BJ (cell line): Measurements from ENCODE around the gene CHRNB2. TPM values are rescaled to one million over a fixed set of nuclear protein-coding genes. Genes with fewer than 3 reads are reported as not detected.

ENCODE experiments used
- CTCF ChIA-PET: fragments of 350-600 bp; formaldehyde crosslinking; extraction: SDS; loops from one replicate; lab custom pipeline; 2021; ENCODE audit warnings: antibody characterized with exemption, inconsistent platforms; lab: Yijun Ruan, JAX
- POLR2A ChIA-PET: fragments of 300-600 bp; sonication (Branson Sonifier 250); formaldehyde crosslinking; extraction: SDS; loops from one replicate; lab custom pipeline; 2021; ENCODE audit warnings: antibody characterized with exemption; lab: Charles Lee
- DNase-seq: peaks from one replicate; pipeline ENCODE4 v3.0.0-alpha.2; 2011; ENCODE audit warnings: low read depth
- H3K27me3 ChIP-seq: 2 replicates; pipeline ENCODE4 v1.6.0; 2011; ENCODE audit warnings: low read length; ENCODE audit not compliant: control insufficient read depth, insufficient read depth
- H3K36me3 ChIP-seq: 2 replicates; pipeline ENCODE4 v1.5.1; 2011; ENCODE audit warnings: low read length; ENCODE audit not compliant: control insufficient read depth, insufficient read depth
- H3K4me3 ChIP-seq: 2 replicates; pipeline ENCODE4 v1.5.1; 2011; ENCODE audit warnings: low read depth, mild to moderate bottlenecking, control low read depth, low read length
- polyA plus RNA-seq: library from polyadenylated mRNA; depleted of rRNA; stranded (reverse); fragments of >200 nt; gene quantifications from 2 replicates; pipeline ENCODE4 v1.2.3, GENCODE V29; 2011
- TF ChIP-seq, protein P1 (sequence below): IDR thresholded peaks from 2 replicates; pipeline ENCODE4 v1.5.1; 2011; ENCODE audit warnings: low read depth, mild to moderate bottlenecking, control low read depth, inconsistent platforms, low read length, moderate library complexity; ENCODE audit not compliant: insufficient read depth

The CHRNB2 gene
- polyA plus RNA-seq, 1 experiment: 0.06 TPM

- DNase-seq: no peak
- H3K27me3 ChIP-seq: no peaks in the 10 kb centered on the region
- POLR2A ChIA-PET: no interaction called here
- CTCF ChIA-PET: no interaction called here
- no peaks in the 10 kb centered on the region for H3K36me3 ChIP-seq
- H3K4me3 ChIP-seq: peak overlapping the region; percentile 67
- TF ChIP-seq, protein P1, sequence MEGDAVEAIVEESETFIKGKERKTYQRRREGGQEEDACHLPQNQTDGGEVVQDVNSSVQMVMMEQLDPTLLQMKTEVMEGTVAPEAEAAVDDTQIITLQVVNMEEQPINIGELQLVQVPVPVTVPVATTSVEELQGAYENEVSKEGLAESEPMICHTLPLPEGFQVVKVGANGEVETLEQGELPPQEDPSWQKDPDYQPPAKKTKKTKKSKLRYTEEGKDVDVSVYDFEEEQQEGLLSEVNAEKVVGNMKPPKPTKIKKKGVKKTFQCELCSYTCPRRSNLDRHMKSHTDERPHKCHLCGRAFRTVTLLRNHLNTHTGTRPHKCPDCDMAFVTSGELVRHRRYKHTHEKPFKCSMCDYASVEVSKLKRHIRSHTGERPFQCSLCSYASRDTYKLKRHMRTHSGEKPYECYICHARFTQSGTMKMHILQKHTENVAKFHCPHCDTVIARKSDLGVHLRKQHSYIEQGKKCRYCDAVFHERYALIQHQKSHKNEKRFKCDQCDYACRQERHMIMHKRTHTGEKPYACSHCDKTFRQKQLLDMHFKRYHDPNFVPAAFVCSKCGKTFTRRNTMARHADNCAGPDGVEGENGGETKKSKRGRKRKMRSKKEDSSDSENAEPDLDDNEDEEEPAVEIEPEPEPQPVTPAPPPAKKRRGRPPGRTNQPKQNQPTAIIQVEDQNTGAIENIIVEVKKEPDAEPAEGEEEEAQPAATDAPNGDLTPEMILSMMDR: no peak
Measured at GRCh38 chr1:154608397-154609270, 41.1 kb downstream of the CHRNB2 start.

- no peak overlapping the region for H3K4me3 ChIP-seq
- TF ChIP-seq, protein P1: no peak
- H3K36me3 ChIP-seq: no peaks in the 10 kb centered on the region
- no peaks in the 10 kb centered on the region for H3K27me3 ChIP-seq
- ChIA-PET CTCF (no interaction called here), POLR2A (no interaction called here)
- no peak for DNase-seq
Measured at GRCh38 chr1:154609398-154610380, 42.1 kb downstream of the CHRNB2 start.

DNA sequence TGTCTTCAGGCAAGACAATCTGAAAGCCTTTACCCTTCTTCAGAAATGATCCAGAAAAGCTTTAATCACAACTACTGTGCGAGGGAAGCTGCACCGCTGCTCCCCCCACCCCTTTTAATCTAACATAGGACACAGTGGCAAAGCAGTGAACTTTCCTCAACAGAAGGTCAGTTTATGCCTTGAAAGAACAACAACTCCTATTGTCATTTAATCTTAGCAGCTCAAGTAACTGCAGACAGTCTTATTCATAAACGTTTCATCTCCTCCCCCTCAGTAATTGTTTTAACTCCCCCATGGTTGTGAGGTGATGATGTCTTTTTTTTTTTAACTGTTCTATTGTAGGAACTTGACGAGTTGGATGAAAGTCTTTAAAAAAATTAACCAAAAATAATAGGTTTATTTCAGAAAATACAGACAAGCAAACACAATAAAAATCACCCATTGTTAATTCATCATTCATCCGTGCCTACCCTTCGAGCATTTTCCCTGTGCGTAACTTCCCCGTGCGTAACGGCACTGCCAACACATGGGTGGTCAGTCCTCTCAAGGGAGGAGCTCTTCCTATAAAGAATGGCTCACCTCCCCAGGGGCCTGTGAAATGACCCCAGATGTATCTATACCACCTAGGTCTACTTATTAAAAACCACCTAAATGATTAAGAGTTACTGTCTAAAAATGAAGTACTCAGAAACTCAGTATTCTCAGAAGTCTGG is 43.7 kb downstream of the CHRNB2 start:
- H3K27me3 ChIP-seq: no peaks in the 10 kb centered on the region
- no peak overlapping the region for H3K4me3 ChIP-seq
- ChIA-PET CTCF (interaction anchor here (0.6 kb wide), 1 partner anchor 158 kb away, joined by 3 read pairs; no protein-coding TSS in a partner anchor), POLR2A (no interaction called here)
- no peak for DNase-seq
- H3K36me3 ChIP-seq: no peaks in the 10 kb centered on the region
- TF ChIP-seq, protein P1: no peak

- Histone ChIP-seq H3K36me3 (no peaks in the 10 kb centered on the region), H3K27me3 (no peaks in the 10 kb centered on the region), H3K4me3 (no peak overlapping the region)
- TF ChIP-seq, protein P1: no peak
- ChIA-PET CTCF (no interaction called here), POLR2A (no interaction called here)
- DNase-seq: no peak
Measured at GRCh38 chr1:154614247-154614646, 46.7 kb downstream of the CHRNB2 start.
